G401 (cell line): ENCODE measurements around the gene SMIM10L2A. TPM values are rescaled to one million over a fixed set of nuclear protein-coding genes. Genes with fewer than 3 reads are reported as not detected.
"Not testable (repeated sequence)": the region's sequence is repeated elsewhere in the genome, so short reads cannot be mapped to it uniquely, and the experiment has no call there.

Source experiments
- DNase-seq: peaks from one replicate; pipeline ENCODE4 v3.0.0-alpha.2; 2015; ENCODE audit warnings: low spot score
- in situ Hi-C: cut with HindIII; loops from 2 replicates; pipeline ENCODE4 v1.10.0; 2016; ENCODE audit warnings: low sequenced_read_pairs, mixed read lengths
- total RNA-seq: library from RNA; depleted of rRNA; stranded (reverse); fragments of >200 nt; shearing (Covaris generic); gene quantifications from 2 replicates; pipeline ENCODE4 v1.2.3, GENCODE V29; 2014; rRNA removed

Gene SMIM10L2A
- total RNA-seq, 1 experiment from 2014 or later, result not detected

GRCh38 chrX:135437867-135438733 is 16.4 kb downstream of the SMIM10L2A start:
- in situ Hi-C loops, result no loop called here
- no peak for DNase-seq

GRCh38 chrX:135438734-135439043 is 16.9 kb downstream of the SMIM10L2A start:
- in situ Hi-C loops, result no loop called here
- no peak for DNase-seq

GRCh38 chrX:135449637-135450550 is 28.1 kb downstream of the SMIM10L2A start:
- in situ Hi-C loops, result no loop called here
- no peak for DNase-seq

GRCh38 chrX:135453381-135453780 is 31.6 kb downstream of the SMIM10L2A start:
- in situ Hi-C loops, result no loop called here
- DNase-seq, result no peak

GRCh38 chrX:135454816-135455215 is 33.1 kb downstream of the SMIM10L2A start:
- no peak for DNase-seq
- in situ Hi-C loops, result no loop called here

GRCh38 chrX:135461756-135462155 is 40.0 kb downstream of the SMIM10L2A start:
- in situ Hi-C loops, DNase-seq: not testable (repeated sequence)

- in situ Hi-C loops, result no loop called here
- DNase-seq, result no peak
Measured at GRCh38 chrX:135463937-135464336, 42.2 kb downstream of the SMIM10L2A start.

- DNase-seq, result no peak
- in situ Hi-C loops, result no loop called here
Measured at GRCh38 chrX:135476378-135476777, 54.6 kb downstream of the SMIM10L2A start.

- in situ Hi-C loops, result no loop called here
- DNase-seq, result peak; percentile 58
Measured at GRCh38 chrX:135477576-135477975, 55.8 kb downstream of the SMIM10L2A start.

Other genes starting within 250 kb of the SMIM10L2A start
- not detected in 2 replicates for gene ETDA, start 169.9 kb upstream of the SMIM10L2A start, total RNA-seq
- gene ETDC, start 112.5 kb upstream of the SMIM10L2A start, total RNA-seq, result not detected in 2 replicates
- 3.9 and 5.3 TPM in 2 replicates for gene ZNF75D, start 77.8 kb upstream of the SMIM10L2A start, total RNA-seq
- gene ZNF449, start 77.1 kb upstream of the SMIM10L2A start, total RNA-seq, result 6.4 and 7.1 TPM in 2 replicates
- 9.8 and 10.3 TPM in 2 replicates for gene INTS6L, start 98.7 kb downstream of the SMIM10L2A start, total RNA-seq